Endothelial cell of umbilical vein (primary cell): ENCODE measurements around the gene SMARCC1. TPM values are rescaled to one million over a fixed set of nuclear protein-coding genes. Genes with fewer than 3 reads are reported as not detected.

ENCODE experiments used
- BruUV-seq: library from RNA; stranded (reverse); fragments of 400-500 nt; replicated peaks from 2 replicates; lab custom pipeline; 2021; lab: Mats Ljungman, UMichigan
- CTCF ChIA-PET: fragments of 300-600, 350-600 bp; sonication (Branson Sonifier 250); formaldehyde crosslinking; loops from one replicate; lab custom pipeline; 2021; ENCODE audit warnings: antibody characterized with exemption, inconsistent platforms; lab: Charles Lee
- POLR2A ChIA-PET: fragments of 300-600, 350-600 bp; sonication (Branson Sonifier 250); formaldehyde crosslinking; loops from one replicate; lab custom pipeline; 2021; ENCODE audit warnings: antibody characterized with exemption, inconsistent platforms; lab: Charles Lee
- DNase-seq: peaks from one replicate; pipeline ENCODE4 v3.0.0-alpha.2; 2011; ENCODE audit warnings: low read depth, low spot score
- FAIRE-seq: peaks from 2 replicates; lab custom pipeline; 2011; peaks lifted over from hg19 to GRCh38; lab: Jason Lieb, UNC
- H2AFZ ChIP-seq: 2 replicates; pipeline ENCODE4 v1.6.0; 2012; ENCODE audit warnings: low read depth, low read length, control low read depth, inconsistent platforms
- H3K27ac ChIP-seq: 2 replicates; pipeline ENCODE4 v1.5.1; 2011; ENCODE audit warnings: low read depth, mild to moderate bottlenecking, control low read depth, low read length, moderate library complexity; ENCODE audit not compliant: insufficient read depth
- H3K27me3 ChIP-seq, 2 experiments: 2 replicates each; pipeline versions ENCODE4 v1.6.0 to v1.6.1; 2011; ENCODE audit warnings: low read length in 2 of 2, mixed read lengths in 1 of 2; ENCODE audit not compliant: control insufficient read depth in 2 of 2, insufficient read depth in 2 of 2
- H3K36me3 ChIP-seq, 2 experiments: 2 replicates in 1 of 2; 3 replicates in 1 of 2; pipeline ENCODE4 v1.5.1; 2011; ENCODE audit warnings: low read length in 2 of 2, mild to moderate bottlenecking in 1 of 2, moderate library complexity in 1 of 2; ENCODE audit not compliant: control insufficient read depth in 2 of 2, insufficient read depth in 2 of 2; ENCODE audit errors: extremely low read depth in 1 of 2
- H3K4me1 ChIP-seq: 3 replicates; pipeline ENCODE4 v1.5.1; 2011; ENCODE audit warnings: mild to moderate bottlenecking, low read length; ENCODE audit not compliant: control insufficient read depth, insufficient read depth; ENCODE audit errors: extremely low read depth
- H3K4me2 ChIP-seq: 2 replicates; pipeline ENCODE4 v1.6.1; 2011; ENCODE audit warnings: low read length, control low read depth, mixed read lengths; ENCODE audit not compliant: insufficient read depth
- H3K4me3 ChIP-seq, 3 experiments: fragments of 200-600 bp in 1 of 3; sonication (generic), shearing (Covaris generic) in 1 of 3; replicated peaks in 1 of 3; 2 replicates each; pipeline ENCODE4 v1.5.1; 2011 to 2016; ENCODE audit warnings: control low read depth in 3 of 3, low read length in 3 of 3, mild to moderate bottlenecking in 2 of 3, inconsistent platforms in 1 of 3, low read depth in 1 of 3, moderate library complexity in 1 of 3; ENCODE audit not compliant: insufficient read depth in 1 of 3
- H3K79me2 ChIP-seq: 2 replicates; pipeline ENCODE4 v1.6.0; 2012; ENCODE audit warnings: low read length, inconsistent platforms; ENCODE audit not compliant: control insufficient read depth, insufficient read depth
- H3K9ac ChIP-seq: replicated peaks from 2 replicates; pipeline ENCODE3; 2011; ENCODE audit warnings: low read length, control low read depth; ENCODE audit not compliant: insufficient read depth; ENCODE audit errors: extremely low read depth
- H3K9me1 ChIP-seq: replicated peaks from 3 replicates; pipeline ENCODE4 v1.6.0; 2011; ENCODE audit warnings: mild to moderate bottlenecking, low read length; ENCODE audit not compliant: control insufficient read depth, insufficient read depth; ENCODE audit errors: extremely low read depth
- H3K9me3 ChIP-seq: replicated peaks from 2 replicates; pipeline ENCODE4 v1.5.1; 2012; ENCODE audit warnings: low read length, inconsistent platforms; ENCODE audit not compliant: control insufficient read depth, insufficient read depth
- H4K20me1 ChIP-seq: replicated peaks from 2 replicates; pipeline ENCODE3; 2011; ENCODE audit warnings: mild to moderate bottlenecking, low read length; ENCODE audit not compliant: control insufficient read depth, insufficient read depth; ENCODE audit errors: extremely low read depth
- JUN ChIP-seq: IDR thresholded peaks from 2 replicates; pipeline ENCODE4 v1.6.1; 2011; ENCODE audit warnings: borderline replicate concordance, low read depth; ENCODE audit not compliant: insufficient read length, insufficient read depth
- MYC ChIP-seq: IDR thresholded peaks from one replicate; pipeline ENCODE4 v1.6.1; 2011; ENCODE audit warnings: mild to moderate bottlenecking, low read depth, low read length
- POLR2AphosphoS5 ChIP-seq: IDR thresholded peaks from 2 replicates; pipeline ENCODE4 v1.6.1; 2012; ENCODE audit warnings: low read depth, mild to moderate bottlenecking, control low read depth, low read length, moderate library complexity; ENCODE audit not compliant: insufficient read depth
- dilution Hi-C: fragments of 300-500 bp; cut with MboI; formaldehyde crosslinking; loops from one replicate; pipeline ENCODE4 v1.15.0; 2019; ENCODE audit warnings: low sequenced_read_pairs; ENCODE audit not compliant: extremely low pct_ligation_motif_present
- intact Hi-C: fragments of 100-400 bp; cut with micrococcal nuclease; formaldehyde crosslinking; loops from one replicate; pipeline ENCODE4 v1.10.0; 2022
- polyA plus RNA-seq, 4 experiments: library from polyadenylated mRNA; depleted of rRNA in 3 of 4; stranded (reverse) in 3 of 4; unstranded in 1 of 4; fragments of >200 nt; gene quantifications; 2 replicates each; pipeline versions ENCODE4 v1.2.1 to v1.2.3, GENCODE V29; 2011 to 2012; ENCODE audit warnings: missing spikeins in 1 of 4
- total RNA-seq: library from RNA; stranded (reverse); gene quantifications from 2 replicates; pipeline ENCODE4 v1.2.3, GENCODE V29; 2021
- TF ChIP-seq, protein P1 (sequence below), 2 donors: IDR thresholded peaks; 1 replicate in 1 of 2; 2 replicates in 1 of 2; pipeline ENCODE4 v1.5.1; 2011; ENCODE audit warnings: low read length in 2 of 2, mild to moderate bottlenecking in 2 of 2, moderate library complexity in 2 of 2, control low read depth in 1 of 2, inconsistent platforms in 1 of 2, low read depth in 1 of 2; ENCODE audit not compliant: insufficient read depth in 1 of 2; ENCODE audit errors: extremely low read depth in 1 of 2
- TF ChIP-seq, protein P2 (sequence below): IDR thresholded peaks from 2 replicates; pipeline ENCODE4 v1.6.1; 2011; ENCODE audit not compliant: insufficient read depth, insufficient read length

SMARCC1 gene
- total and polyA plus RNA-seq, 2 donors (not counting 3 experiments of a cell fraction or from before 2014, with no cell fraction given) = 23.0 to 138 TPM

GRCh38 chr3:47536967-47537366 lies 244.7 kb downstream of the SMARCC1 start:
- intact Hi-C loops = no loop called here
- no peaks in the 10 kb centered on the region for H3K36me3 ChIP-seq
- TF ChIP-seq JUN (no peak), POLR2AphosphoS5 (no peak), MYC (no peak)
- TF ChIP-seq, protein P1, sequence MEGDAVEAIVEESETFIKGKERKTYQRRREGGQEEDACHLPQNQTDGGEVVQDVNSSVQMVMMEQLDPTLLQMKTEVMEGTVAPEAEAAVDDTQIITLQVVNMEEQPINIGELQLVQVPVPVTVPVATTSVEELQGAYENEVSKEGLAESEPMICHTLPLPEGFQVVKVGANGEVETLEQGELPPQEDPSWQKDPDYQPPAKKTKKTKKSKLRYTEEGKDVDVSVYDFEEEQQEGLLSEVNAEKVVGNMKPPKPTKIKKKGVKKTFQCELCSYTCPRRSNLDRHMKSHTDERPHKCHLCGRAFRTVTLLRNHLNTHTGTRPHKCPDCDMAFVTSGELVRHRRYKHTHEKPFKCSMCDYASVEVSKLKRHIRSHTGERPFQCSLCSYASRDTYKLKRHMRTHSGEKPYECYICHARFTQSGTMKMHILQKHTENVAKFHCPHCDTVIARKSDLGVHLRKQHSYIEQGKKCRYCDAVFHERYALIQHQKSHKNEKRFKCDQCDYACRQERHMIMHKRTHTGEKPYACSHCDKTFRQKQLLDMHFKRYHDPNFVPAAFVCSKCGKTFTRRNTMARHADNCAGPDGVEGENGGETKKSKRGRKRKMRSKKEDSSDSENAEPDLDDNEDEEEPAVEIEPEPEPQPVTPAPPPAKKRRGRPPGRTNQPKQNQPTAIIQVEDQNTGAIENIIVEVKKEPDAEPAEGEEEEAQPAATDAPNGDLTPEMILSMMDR (IDR thresholded peaks at IDR 0.05; ENCODE audit: extremely low read depth in 1 of 2, insufficient read depth in 1 of 2, low read depth in 1 of 2, low read length in 2 of 2) = no peak
- TF ChIP-seq, protein P2, sequence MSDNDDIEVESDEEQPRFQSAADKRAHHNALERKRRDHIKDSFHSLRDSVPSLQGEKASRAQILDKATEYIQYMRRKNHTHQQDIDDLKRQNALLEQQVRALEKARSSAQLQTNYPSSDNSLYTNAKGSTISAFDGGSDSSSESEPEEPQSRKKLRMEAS = no peak
- no peaks in the 10 kb centered on the region for H4K20me1 ChIP-seq
- peaks cover 5 to 6% of the 10 kb centered on the region in 2 experiments for H3K27me3 ChIP-seq
- CTCF ChIA-PET = no interaction called here
- H3K9me1 ChIP-seq = no peaks in the 10 kb centered on the region
- H3K4me3 ChIP-seq = no peak overlapping the region
- no peak overlapping the region for H3K9ac ChIP-seq
- H3K4me1 ChIP-seq = no peaks in the 10 kb centered on the region
- H2AFZ ChIP-seq = no peak overlapping the region
- DNase-seq = no peak
- no TSS peak for BruUV-seq
- POLR2A ChIA-PET = no interaction called here
- dilution Hi-C loops = no loop called here
- no peak for FAIRE-seq
- H3K9me3 ChIP-seq = no peaks in the 10 kb centered on the region
- H3K27ac ChIP-seq = no peak overlapping the region
- H3K4me2 ChIP-seq = no peak overlapping the region
- H3K79me2 ChIP-seq = no peaks in the 10 kb centered on the region
